DOHH2 (cell line): Measurements from ENCODE around the gene DOCK9.

ENCODE experiments used
- H3F3A ChIP-seq: fragments of 200-600 bp; sonication (generic), shearing (Covaris generic); 2 replicates; pipeline ENCODE4 v1.6.0; 2016; ENCODE audit warnings: antibody characterized with exemption, mild to moderate bottlenecking; ENCODE audit not compliant: control insufficient read depth, insufficient read depth
- H3K27ac ChIP-seq: fragments of 200-600 bp; sonication (generic); 2 replicates; pipeline ENCODE4 v1.5.1; 2014; ENCODE audit warnings: low read depth, mild to moderate bottlenecking, low read length, moderate library complexity
- H3K27me3 ChIP-seq: fragments of 200-600 bp; sonication (generic); 2 replicates; pipeline ENCODE4 v1.6.1; 2014; ENCODE audit warnings: mild to moderate bottlenecking, low read length, mixed read lengths; ENCODE audit not compliant: control insufficient read depth
- H3K36me3 ChIP-seq: fragments of 200-600 bp; sonication (generic); 2 replicates; pipeline ENCODE4 v1.6.1; 2014; ENCODE audit warnings: mild to moderate bottlenecking, low read length, moderate library complexity, mixed read lengths; ENCODE audit not compliant: control insufficient read depth
- H3K4me1 ChIP-seq: fragments of 200-600 bp; sonication (generic); 2 replicates; pipeline ENCODE4 v1.6.1; 2014; ENCODE audit warnings: mild to moderate bottlenecking, low read length, mixed read lengths; ENCODE audit not compliant: control insufficient read depth
- H3K4me2 ChIP-seq: fragments of 200-600 bp; sonication (generic); 2 replicates; pipeline ENCODE4 v1.6.0; 2014; ENCODE audit warnings: mild to moderate bottlenecking, low read length, moderate library complexity
- H3K4me3 ChIP-seq: fragments of 200-600 bp; sonication (generic); 2 replicates; pipeline ENCODE4 v1.5.1; 2014; ENCODE audit warnings: mild to moderate bottlenecking, low read length, mixed read lengths
- H3K79me2 ChIP-seq: fragments of 200-600 bp; sonication (generic); 2 replicates; pipeline ENCODE4 v1.6.1; 2014; ENCODE audit warnings: mild to moderate bottlenecking, low read length, mixed read lengths; ENCODE audit not compliant: control insufficient read depth
- H3K9me2 ChIP-seq: fragments of 200-600 bp; sonication (generic); replicated peaks from 2 replicates; pipeline ENCODE4 v1.6.1; 2014; ENCODE audit warnings: mild to moderate bottlenecking, low read length, mixed read lengths; ENCODE audit not compliant: control insufficient read depth
- H3K9me3 ChIP-seq: fragments of 200-600 bp; sonication (generic); 2 replicates; pipeline ENCODE4 v1.6.1; 2014; ENCODE audit warnings: antibody characterized with exemption, low read length, mixed read lengths; ENCODE audit not compliant: control insufficient read depth, insufficient read depth
- H4K20me1 ChIP-seq: fragments of 200-600 bp; sonication (generic); 2 replicates; pipeline ENCODE4 v1.6.0; 2014; ENCODE audit warnings: low read depth, mild to moderate bottlenecking, antibody characterized with exemption, low read length, moderate library complexity; ENCODE audit not compliant: control insufficient read depth, insufficient read depth
- CTCF ChIP-seq: fragments of 200-600 bp; sonication (generic); IDR thresholded peaks from one replicate; pipeline ENCODE4 v1.5.1; 2014; ENCODE audit warnings: antibody characterized with exemption, mild to moderate bottlenecking, low read depth, low read length; ENCODE audit not compliant: poor library complexity, severe bottlenecking
- EZH2phosphoT487 ChIP-seq: fragments of 200-600 bp; sonication (generic); IDR thresholded peaks from 2 replicates; pipeline ENCODE4 v1.6.1; 2017; ENCODE audit warnings: borderline replicate concordance, mild to moderate bottlenecking, antibody characterized with exemption, low read length, moderate library complexity, mixed read lengths

The DOCK9 gene

DNA sequence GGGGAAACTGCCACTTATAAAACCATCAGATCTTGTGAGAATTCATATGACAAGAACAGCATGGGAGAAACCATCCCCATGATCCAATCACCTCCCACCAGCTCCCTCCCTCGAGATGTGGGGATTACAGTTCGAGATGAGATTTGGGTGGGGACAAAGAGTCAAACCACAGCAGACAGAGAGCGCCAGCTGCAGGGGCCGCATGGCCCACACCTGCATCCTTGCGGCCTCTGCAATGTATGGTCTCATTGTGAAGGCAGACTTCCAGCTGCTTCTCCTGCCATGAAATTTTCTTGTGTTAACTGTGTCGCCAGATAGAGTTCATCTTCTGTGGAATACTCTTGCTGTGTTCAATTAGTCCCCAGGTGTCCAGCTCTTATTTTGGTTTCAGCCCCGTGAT, 208.1 kb downstream of the DOCK9 start:
- H4K20me1 ChIP-seq: no peaks in the 10 kb centered on the region
- H3K79me2 ChIP-seq: no peaks in the 10 kb centered on the region
- no peaks in the 10 kb centered on the region for H3K9me2 ChIP-seq
- no peaks in the 10 kb centered on the region for H3K36me3 ChIP-seq
- H3K4me1 ChIP-seq: no peaks in the 10 kb centered on the region
- H3K4me2 ChIP-seq: no peak overlapping the region
- no peak overlapping the region for H3K27ac ChIP-seq
- no peaks in the 10 kb centered on the region for H3K9me3 ChIP-seq
- no peaks in the 10 kb centered on the region; the same call in 1 of the 2 replicates for H3K27me3 ChIP-seq
- TF ChIP-seq CTCF: no peak
- H3F3A ChIP-seq: no peaks in the 10 kb centered on the region
- H3K4me3 ChIP-seq: no peak overlapping the region

DNA sequence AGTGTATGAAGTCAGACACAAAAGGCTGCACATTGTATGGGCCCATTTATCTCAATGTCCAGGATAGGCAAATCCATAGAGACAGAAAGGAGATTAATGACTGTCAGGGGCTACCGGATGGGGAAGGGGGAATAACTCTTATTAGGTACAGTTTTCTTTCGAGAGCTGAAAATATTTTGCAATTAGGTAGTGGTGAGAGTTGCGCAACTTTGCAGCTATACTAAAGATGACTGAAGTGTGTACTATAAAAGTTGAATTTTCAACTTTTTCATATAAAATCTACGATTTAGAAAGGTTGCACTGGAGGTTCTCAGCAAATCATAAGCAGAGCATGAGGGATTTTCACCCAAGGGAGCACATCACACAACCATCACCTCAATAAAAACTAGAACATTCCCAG, 209.3 kb downstream of the DOCK9 start:
- Histone ChIP-seq H4K20me1 (no peaks in the 10 kb centered on the region), H3K4me1 (no peaks in the 10 kb centered on the region), H3K36me3 (no peaks in the 10 kb centered on the region), H3K9me3 (no peaks in the 10 kb centered on the region), H3F3A (no peaks in the 10 kb centered on the region), H3K27ac (no peak overlapping the region), H3K27me3 (no peaks in the 10 kb centered on the region; the same call in 1 of the 2 replicates), H3K9me2 (no peaks in the 10 kb centered on the region), H3K4me2 (no peak overlapping the region), H3K4me3 (no peak overlapping the region), H3K79me2 (no peaks in the 10 kb centered on the region)
- TF ChIP-seq CTCF (no peak), EZH2phosphoT487 (no peak)

DNA sequence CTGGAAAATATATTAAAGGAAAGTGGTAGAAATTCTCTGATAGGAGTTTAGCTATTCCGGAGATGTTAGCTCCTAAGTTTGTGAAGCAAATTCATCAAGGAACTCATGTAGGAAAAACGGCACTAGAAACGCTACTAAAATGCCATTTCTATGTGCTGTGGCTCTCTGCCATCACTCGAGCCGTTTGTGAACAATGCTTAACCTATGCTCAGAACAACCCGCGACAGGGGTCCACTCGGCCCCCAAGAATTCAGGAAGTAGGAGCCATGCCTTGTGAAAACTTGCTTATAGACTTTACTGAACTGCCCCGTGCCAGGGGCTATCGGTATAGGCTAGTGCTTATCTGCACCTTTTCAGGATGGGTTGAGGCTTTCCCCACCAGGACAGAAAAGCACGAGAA, 211.2 kb downstream of the DOCK9 start:
- Histone ChIP-seq H3K36me3 (no peaks in the 10 kb centered on the region), H3K9me3 (no peaks in the 10 kb centered on the region), H3K79me2 (no peaks in the 10 kb centered on the region), H3K9me2 (no peaks in the 10 kb centered on the region), H3K4me1 (no peaks in the 10 kb centered on the region), H3K4me2 (no peak overlapping the region), H3K27me3 (no peaks in the 10 kb centered on the region; the same call in 1 of the 2 replicates), H3K4me3 (no peak overlapping the region), H3F3A (no peaks in the 10 kb centered on the region), H4K20me1 (no peaks in the 10 kb centered on the region), H3K27ac (no peak overlapping the region)
- no peak for TF ChIP-seq CTCF
- no peak for TF ChIP-seq EZH2phosphoT487
